Smooth muscle cell (in vitro differentiated cells): ENCODE data around the gene UFM1. TPM values are rescaled to one million over a fixed set of nuclear protein-coding genes. Genes with fewer than 3 reads are reported as not detected.

Experiments used
- DNase-seq: peaks from one replicate; lab custom pipeline; 2025; ENCODE audit not compliant: unreplicated experiment; lab: John Stamatoyannopoulos, UW
- H2AFZ ChIP-seq: fragments of 200-600 bp; sonication (generic); 2 replicates; pipeline ENCODE4 v1.6.0; 2016; ENCODE audit warnings: antibody characterized with exemption, low read depth, mild to moderate bottlenecking
- H3F3A ChIP-seq: fragments of 200-600 bp; sonication (generic); 2 replicates; pipeline ENCODE4 v1.6.0; 2017; ENCODE audit warnings: antibody characterized with exemption, low read depth
- H3K27ac ChIP-seq: fragments of 200-600 bp; sonication (generic); 2 replicates; pipeline ENCODE4 v1.5.1; 2016; ENCODE audit warnings: low read depth, mild to moderate bottlenecking
- H3K27me3 ChIP-seq: fragments of 200-600 bp; sonication (generic); 2 replicates; pipeline ENCODE4 v1.6.1; 2016; ENCODE audit warnings: low read depth, mild to moderate bottlenecking
- H3K36me3 ChIP-seq: fragments of 200-600 bp; sonication (generic); 2 replicates; pipeline ENCODE4 v1.5.1; 2016; ENCODE audit warnings: low read depth
- H3K4me1 ChIP-seq: fragments of 200-600 bp; sonication (generic); 2 replicates; pipeline ENCODE4 v1.5.1; 2016; ENCODE audit warnings: low read depth
- H3K4me2 ChIP-seq: fragments of 200-600 bp; sonication (generic); 2 replicates; pipeline ENCODE4 v1.6.0; 2016; ENCODE audit warnings: mild to moderate bottlenecking
- H3K4me3 ChIP-seq: fragments of 200-600 bp; sonication (generic); 2 replicates; pipeline ENCODE4 v1.5.1; 2016; ENCODE audit warnings: mild to moderate bottlenecking
- H3K79me2 ChIP-seq: fragments of 200-600 bp; sonication (generic); 2 replicates; pipeline ENCODE4 v1.6.0; 2016; ENCODE audit warnings: low read depth, mild to moderate bottlenecking
- H3K9ac ChIP-seq: fragments of 200-600 bp; sonication (generic); 2 replicates; pipeline ENCODE4 v1.6.0; 2016; ENCODE audit warnings: low read depth
- H3K9me3 ChIP-seq: fragments of 200-600 bp; sonication (generic); replicated peaks from 2 replicates; pipeline ENCODE4 v1.5.1; 2016; ENCODE audit warnings: low read depth
- H4K20me1 ChIP-seq: fragments of 200-600 bp; sonication (generic); 2 replicates; pipeline ENCODE4 v1.6.0; 2016; ENCODE audit warnings: low read depth
- WGBS: methylation state at CpG from one replicate; pipeline ENCODE4 v1.1.7; 2016; ENCODE audit warnings: low lambda C conversion rate; 5-methylcytosine and 5-hydroxymethylcytosine counted together
- polyA plus RNA-seq: library from polyadenylated mRNA; unstranded; fragments of >200 nt; fragmentation: Nextera tagmentation; extraction: Ambion mirVana; gene quantifications from 2 replicates; pipeline ENCODE4 v1.2.1, GENCODE V29; 2016
- total RNA-seq: library from RNA; depleted of rRNA; stranded (reverse); fragments of >200 nt; gene quantifications from 2 replicates; pipeline ENCODE4 v1.2.3, GENCODE V29; 2014
- TF ChIP-seq, protein P1 (sequence below): fragments of 200-600 bp; sonication (generic); IDR thresholded peaks from 2 replicates; pipeline ENCODE4 v1.5.1; 2017; ENCODE audit warnings: borderline replicate concordance, mild to moderate bottlenecking, antibody characterized with exemption; ENCODE audit not compliant: insufficient read depth, poor library complexity, severe bottlenecking

Gene UFM1
- total and polyA plus RNA-seq, 2 experiments from 2014 or later = 93.6 to 135 TPM

DNA sequence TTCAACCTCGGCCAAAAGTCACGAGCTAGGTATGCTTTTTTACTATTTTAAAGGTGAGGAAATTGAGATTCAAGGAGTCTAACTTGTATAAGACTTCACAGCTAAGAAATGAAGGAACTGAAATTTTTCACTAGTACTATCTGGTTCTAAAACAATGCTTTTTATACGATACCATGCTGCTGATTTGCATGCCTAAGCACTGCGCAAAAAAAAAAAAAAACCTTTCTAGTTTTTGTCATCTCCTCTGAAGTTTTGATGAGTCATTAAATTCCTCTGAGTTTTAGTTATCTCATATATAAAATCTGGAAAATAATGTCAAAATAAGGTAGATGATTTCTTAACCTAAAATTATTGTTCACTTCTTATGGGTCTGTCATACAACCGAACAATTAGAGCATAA lies 28.0 kb upstream of the UFM1 start:
- no peak overlapping the region for H2AFZ ChIP-seq
- no peaks in the 10 kb centered on the region for H3K4me1 ChIP-seq
- no peak overlapping the region for H3K4me3 ChIP-seq
- no peak for DNase-seq
- no peaks in the 10 kb centered on the region for H3F3A ChIP-seq
- no peak overlapping the region for H3K9ac ChIP-seq
- H3K36me3 ChIP-seq = no peaks in the 10 kb centered on the region
- TF ChIP-seq, protein P1, sequence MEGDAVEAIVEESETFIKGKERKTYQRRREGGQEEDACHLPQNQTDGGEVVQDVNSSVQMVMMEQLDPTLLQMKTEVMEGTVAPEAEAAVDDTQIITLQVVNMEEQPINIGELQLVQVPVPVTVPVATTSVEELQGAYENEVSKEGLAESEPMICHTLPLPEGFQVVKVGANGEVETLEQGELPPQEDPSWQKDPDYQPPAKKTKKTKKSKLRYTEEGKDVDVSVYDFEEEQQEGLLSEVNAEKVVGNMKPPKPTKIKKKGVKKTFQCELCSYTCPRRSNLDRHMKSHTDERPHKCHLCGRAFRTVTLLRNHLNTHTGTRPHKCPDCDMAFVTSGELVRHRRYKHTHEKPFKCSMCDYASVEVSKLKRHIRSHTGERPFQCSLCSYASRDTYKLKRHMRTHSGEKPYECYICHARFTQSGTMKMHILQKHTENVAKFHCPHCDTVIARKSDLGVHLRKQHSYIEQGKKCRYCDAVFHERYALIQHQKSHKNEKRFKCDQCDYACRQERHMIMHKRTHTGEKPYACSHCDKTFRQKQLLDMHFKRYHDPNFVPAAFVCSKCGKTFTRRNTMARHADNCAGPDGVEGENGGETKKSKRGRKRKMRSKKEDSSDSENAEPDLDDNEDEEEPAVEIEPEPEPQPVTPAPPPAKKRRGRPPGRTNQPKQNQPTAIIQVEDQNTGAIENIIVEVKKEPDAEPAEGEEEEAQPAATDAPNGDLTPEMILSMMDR = no peak
- 94% methylated on average over 5 of the region's 5 CpGs for WGBS
- no peak overlapping the region for H3K27ac ChIP-seq
- H3K9me3 ChIP-seq = no peaks in the 10 kb centered on the region
- no peak overlapping the region for H3K4me2 ChIP-seq
- H3K79me2 ChIP-seq = no peaks in the 10 kb centered on the region
- no peaks in the 10 kb centered on the region for H4K20me1 ChIP-seq
- H3K27me3 ChIP-seq = no peaks in the 10 kb centered on the region

DNA sequence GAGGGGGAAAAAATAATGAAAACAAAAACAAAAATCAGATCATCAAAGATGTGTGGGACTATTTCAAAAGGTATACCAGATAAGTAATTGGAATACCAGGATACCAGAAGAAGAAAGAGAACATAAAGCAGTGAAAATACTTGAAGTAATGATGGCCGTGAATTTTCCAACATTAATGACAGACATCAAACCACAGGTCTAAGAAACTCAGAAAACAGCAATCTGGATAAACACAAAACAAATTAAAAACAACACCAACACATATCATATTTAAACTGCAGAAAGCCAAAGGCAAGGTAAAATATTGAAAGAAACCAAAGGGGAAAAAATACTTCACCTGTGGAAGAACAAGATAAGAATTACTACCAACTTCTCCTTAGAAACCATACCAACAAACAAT lies 24.2 kb upstream of the UFM1 start:
- Histone ChIP-seq H3K27me3 (no peaks in the 10 kb centered on the region), H3K36me3 (no peaks in the 10 kb centered on the region), H3K79me2 (no peaks in the 10 kb centered on the region), H2AFZ (no peak overlapping the region), H3K9ac (no peak overlapping the region), H3K9me3 (no peaks in the 10 kb centered on the region), H3F3A (no peaks in the 10 kb centered on the region), H3K4me1 (no peaks in the 10 kb centered on the region), H3K4me3 (no peak overlapping the region), H3K27ac (no peak overlapping the region), H3K4me2 (no peak overlapping the region), H4K20me1 (no peaks in the 10 kb centered on the region)
- TF ChIP-seq, protein P1 = no peak
- WGBS = 97% methylated on average over 1 of the region's 1 CpG
- DNase-seq = no peak

DNA sequence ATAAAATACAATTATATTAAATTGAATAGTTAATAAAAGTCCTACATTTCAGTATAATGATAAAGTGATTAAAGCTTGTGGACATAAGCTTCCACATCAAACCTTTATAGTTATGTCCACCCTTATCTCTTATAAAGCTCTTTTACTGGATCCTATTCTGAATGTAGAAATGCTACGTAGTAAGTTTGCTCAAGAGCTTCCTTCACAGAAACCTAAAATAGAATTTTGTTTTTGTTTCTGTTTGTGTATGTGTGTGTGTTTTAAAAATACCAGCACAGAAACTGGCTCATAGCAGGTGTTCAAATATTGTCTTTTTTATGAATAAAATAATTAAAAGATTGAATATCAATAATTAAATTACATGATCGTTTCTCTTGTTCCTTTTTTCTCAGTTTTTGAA lies 21.0 kb upstream of the UFM1 start:
- no peak for DNase-seq
- no peaks in the 10 kb centered on the region for H3K79me2 ChIP-seq
- no peaks in the 10 kb centered on the region for H3K9me3 ChIP-seq
- no peak overlapping the region for H2AFZ ChIP-seq
- TF ChIP-seq, protein P1 = no peak
- no peaks in the 10 kb centered on the region for H3F3A ChIP-seq
- H3K27ac ChIP-seq = no peak overlapping the region
- no peak overlapping the region for H3K4me2 ChIP-seq
- no peak overlapping the region for H3K9ac ChIP-seq
- no peaks in the 10 kb centered on the region for H3K27me3 ChIP-seq
- 89% methylated on average over 2 of the region's 2 CpGs for WGBS
- H3K4me1 ChIP-seq = no peaks in the 10 kb centered on the region
- no peak overlapping the region for H3K4me3 ChIP-seq
- no peaks in the 10 kb centered on the region for H3K36me3 ChIP-seq
- no peaks in the 10 kb centered on the region for H4K20me1 ChIP-seq

DNA sequence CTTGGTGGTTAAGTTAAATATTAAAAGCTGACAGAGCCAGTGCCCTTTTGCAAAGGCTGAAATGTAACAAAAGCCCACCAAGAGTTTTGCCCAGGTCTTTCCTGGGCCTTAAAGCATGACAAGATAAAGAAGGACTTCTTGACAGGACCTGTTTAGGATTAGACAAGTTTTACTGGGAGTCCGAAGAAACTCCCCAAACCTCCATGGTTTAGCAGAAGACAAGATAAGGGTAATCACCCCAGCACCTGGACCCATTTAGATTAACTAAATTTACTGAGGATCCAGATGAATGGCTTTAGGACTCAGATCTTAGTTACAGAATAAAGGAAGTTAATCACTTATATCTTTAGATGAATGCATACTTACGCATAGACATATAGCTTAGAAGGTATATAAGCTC lies 14.8 kb upstream of the UFM1 start:
- no peak for DNase-seq
- Histone ChIP-seq H3K79me2 (no peaks in the 10 kb centered on the region), H4K20me1 (no peaks in the 10 kb centered on the region), H3K4me2 (no peak overlapping the region), H3F3A (no peaks in the 10 kb centered on the region), H2AFZ (no peak overlapping the region), H3K9ac (no peak overlapping the region), H3K36me3 (no peaks in the 10 kb centered on the region), H3K4me3 (no peak overlapping the region), H3K27me3 (no peaks in the 10 kb centered on the region), H3K27ac (no peak overlapping the region), H3K4me1 (no peaks in the 10 kb centered on the region), H3K9me3 (no peaks in the 10 kb centered on the region)
- TF ChIP-seq, protein P1 = no peak
- 78% methylated on average over 2 of the region's 2 CpGs for WGBS
